Pancreas (tissue), 10 donors: ENCODE measurements around the gene NBEA. TPM values are rescaled to one million over a fixed set of nuclear protein-coding genes. Genes with fewer than 3 reads are reported as not detected.
"Not testable (repeated sequence)": the region's sequence is repeated elsewhere in the genome, so short reads cannot be mapped to it uniquely, and the experiment has no call there.

Source experiments
- ATAC-seq, 4 donors: fragments of 200-7000 bp; cut with Tn5 transposase; one replicate each; pipeline versions ENCODE4 v1.8.0 to v1.9.1; 2020; ENCODE audit warnings: mild to moderate bottlenecking in 4 of 4, moderate library complexity in 4 of 4
- DNase-seq, 6 donors: peaks; one replicate each; pipeline ENCODE4 v3.0.0-alpha.2; 2020
- FAIRE-seq: peaks from 2 replicates; lab custom pipeline; 2012; peaks lifted over from hg19 to GRCh38; lab: Jason Lieb, UNC
- H3K27ac ChIP-seq, 4 donors: fragments of 200-600 bp; sonication (generic); 1 replicate in 3 of 4; 2 replicates in 1 of 4; pipeline versions ENCODE4 v1.5.0 to v1.8.0; 2020
- H3K27me3 ChIP-seq, 4 donors: fragments of 200-600 bp; one replicate each; pipeline ENCODE4 v1.8.0; 2021
- H3K36me3 ChIP-seq, 3 donors: fragments of 200-600 bp; sonication (generic) in 1 of 3; one replicate each; pipeline versions ENCODE4 v1.5.0 to v1.8.0; 2020 to 2021
- H3K4me1 ChIP-seq, 3 donors: fragments of 200-600 bp; one replicate each; pipeline ENCODE4 v1.8.0; 2021
- H3K4me3 ChIP-seq, 4 donors: fragments of 200-600 bp; sonication (generic) in 2 of 4; one replicate each; pipeline versions ENCODE4 v1.5.0 to v1.8.0; 2020 to 2021
- H3K9me3 ChIP-seq, 4 donors: fragments of 200-600 bp; one replicate each; pipeline ENCODE4 v1.8.0; 2021
- WGBS, 2 donors: extraction: QIAGEN DNeasy Blood & Tissue Kit; methylation state at CpG; one replicate each; pipeline ENCODE4 v1.1.7; 2013; 5-methylcytosine and 5-hydroxymethylcytosine counted together
- intact Hi-C, 3 donors: fragments of 100-400 bp; cut with DNase I; formaldehyde crosslinking; loops; one replicate each; pipeline versions ENCODE4 v1.11.1 to v1.14.2; 2022
- polyA plus RNA-seq, 2 donors: library from polyadenylated mRNA; stranded (reverse); fragments of 200-250 nt; gene quantifications; one replicate each; pipeline ENCODE4 v1.2.3, GENCODE V29; 2013
- total RNA-seq, 6 donors: library from RNA; stranded (reverse); fragmentation: NEBNext Ultra II Directional in 4 of 6; extraction: Animal tissue kit (Norgen Biotek cat#: 25700) in 4 of 6; gene quantifications; one replicate each; pipeline versions ENCODE4 v1.2.1 to v1.2.4, GENCODE V29; 2021 to 2023
- TF ChIP-seq, protein P1 (sequence below), 4 donors: fragments of 200-600 bp; sonication (generic) in 3 of 4; IDR thresholded peaks; one replicate each; pipeline versions ENCODE4 v1.5.0 to v1.8.0; 2021; ENCODE audit warnings: antibody characterized with exemption in 4 of 4
- donor health status: healthy with polysubstance abuse.
- donor health status: DM: no; HTN: no; CAD: no; lungs with moderate emphysema.
- donor health status: DM: no; HTN: no; CAD: no.
- donor health status: control.
- donor health status: control.
- donor health status: Bipolar disorder and iron deficiency.
- donor health status: DM: yes; HTN: yes; CAD: no.
- donor health status: DM: no; HTN: no; CAD: no.
- donor health status: DM: no; HTN: no; CAD: no.
- donor health status: DM: yes; HTN: yes; CAD: no.

NBEA gene
- total and polyA plus RNA-seq, 8 donors, result 2.4 to 10.4 (median 4.8) TPM

DNA sequence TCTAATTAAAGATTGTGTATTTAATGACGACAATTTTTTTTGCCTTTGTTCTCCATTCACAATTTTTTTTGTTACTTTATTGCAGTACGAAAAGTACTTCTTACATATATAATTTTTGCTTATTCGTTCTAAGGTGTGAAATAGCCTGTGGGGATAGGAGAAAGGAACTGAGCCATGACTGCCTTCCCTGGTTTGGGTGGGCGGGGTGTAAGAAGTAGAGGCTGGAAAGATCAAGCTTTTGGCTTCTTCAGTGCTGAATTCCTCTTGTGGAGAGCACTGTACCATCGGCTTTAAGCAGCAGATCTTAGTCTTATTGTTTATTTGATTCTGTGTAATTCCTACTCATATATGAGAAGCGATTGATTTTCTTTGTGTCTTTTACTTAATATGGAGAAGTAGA, 115.8 kb downstream of the NBEA start:
- TF ChIP-seq, protein P1, sequence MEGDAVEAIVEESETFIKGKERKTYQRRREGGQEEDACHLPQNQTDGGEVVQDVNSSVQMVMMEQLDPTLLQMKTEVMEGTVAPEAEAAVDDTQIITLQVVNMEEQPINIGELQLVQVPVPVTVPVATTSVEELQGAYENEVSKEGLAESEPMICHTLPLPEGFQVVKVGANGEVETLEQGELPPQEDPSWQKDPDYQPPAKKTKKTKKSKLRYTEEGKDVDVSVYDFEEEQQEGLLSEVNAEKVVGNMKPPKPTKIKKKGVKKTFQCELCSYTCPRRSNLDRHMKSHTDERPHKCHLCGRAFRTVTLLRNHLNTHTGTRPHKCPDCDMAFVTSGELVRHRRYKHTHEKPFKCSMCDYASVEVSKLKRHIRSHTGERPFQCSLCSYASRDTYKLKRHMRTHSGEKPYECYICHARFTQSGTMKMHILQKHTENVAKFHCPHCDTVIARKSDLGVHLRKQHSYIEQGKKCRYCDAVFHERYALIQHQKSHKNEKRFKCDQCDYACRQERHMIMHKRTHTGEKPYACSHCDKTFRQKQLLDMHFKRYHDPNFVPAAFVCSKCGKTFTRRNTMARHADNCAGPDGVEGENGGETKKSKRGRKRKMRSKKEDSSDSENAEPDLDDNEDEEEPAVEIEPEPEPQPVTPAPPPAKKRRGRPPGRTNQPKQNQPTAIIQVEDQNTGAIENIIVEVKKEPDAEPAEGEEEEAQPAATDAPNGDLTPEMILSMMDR (IDR thresholded peaks at IDR 0.05), result no peak

GRCh38 chr13:35058585-35058984, 116.5 kb downstream of the NBEA start:
- H3K36me3 ChIP-seq, ATAC-seq, H3K27me3 ChIP-seq, H3K4me3 ChIP-seq, H3K4me1 ChIP-seq, FAIRE-seq, DNase-seq, H3K27ac ChIP-seq, H3K9me3 ChIP-seq, intact Hi-C loops: not testable (repeated sequence)
- 89 to 91% methylated on average over 3 of the region's 3 CpGs for WGBS, 2 donors

More for the DNA sequence above, 115.8 kb downstream of the NBEA start:
- H3K4me1 ChIP-seq, result peaks cover 0 to 3% (median 0%) of the 10 kb centered on the region in 3 donors
- H3K27me3 ChIP-seq, result no peaks in the 10 kb centered on the region
- FAIRE-seq (no peak), DNase-seq (no peak), ATAC-seq (no peak)
- H3K36me3 ChIP-seq, result no peaks in the 10 kb centered on the region
- H3K4me3 ChIP-seq, result no peak overlapping the region
- no peaks in the 10 kb centered on the region for H3K9me3 ChIP-seq
- H3K27ac ChIP-seq, result no peak overlapping the region
- intact Hi-C loops, result no loop called here
- WGBS, 2 donors, result 90 to 96% methylated on average over 6 of the region's 6 CpGs

GRCh38 chr13:35086667-35087066, 144.6 kb downstream of the NBEA start:
- intact Hi-C loops, result no loop called here
- no peaks in the 10 kb centered on the region for H3K27me3 ChIP-seq
- TF ChIP-seq, protein P1 (IDR thresholded peaks at IDR 0.05), result no peak
- no peak overlapping the region for H3K27ac ChIP-seq
- ATAC-seq (no peak), FAIRE-seq (no peak), DNase-seq (no peak)
- no peaks in the 10 kb centered on the region for H3K9me3 ChIP-seq
- no peak overlapping the region for H3K4me3 ChIP-seq
- H3K36me3 ChIP-seq, result no peaks in the 10 kb centered on the region
- 71 to 86% methylated on average over 2 of the region's 2 CpGs for WGBS, 2 donors
- no peaks in the 10 kb centered on the region for H3K4me1 ChIP-seq

DNA sequence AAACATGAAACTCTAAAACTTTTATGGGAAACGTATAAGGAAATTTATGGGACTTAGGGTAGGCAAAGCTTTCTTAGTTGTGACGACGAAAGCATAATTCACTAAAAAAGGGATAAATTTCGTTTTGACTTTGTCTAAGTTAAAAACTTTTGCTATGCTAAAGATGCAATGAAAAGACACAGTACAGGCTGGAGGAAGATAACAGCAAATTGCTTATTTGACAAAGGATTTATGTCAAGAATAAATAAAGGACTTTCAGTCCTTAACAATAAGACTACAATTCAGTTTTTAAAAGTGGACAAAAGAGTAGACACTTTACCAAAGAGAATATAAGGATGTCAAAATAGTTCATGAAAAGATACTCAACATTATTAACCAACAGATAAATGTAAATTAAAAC, 150.2 kb downstream of the NBEA start:
- 82 to 89% methylated on average over 4 of the region's 4 CpGs for WGBS, 2 donors

DNA sequence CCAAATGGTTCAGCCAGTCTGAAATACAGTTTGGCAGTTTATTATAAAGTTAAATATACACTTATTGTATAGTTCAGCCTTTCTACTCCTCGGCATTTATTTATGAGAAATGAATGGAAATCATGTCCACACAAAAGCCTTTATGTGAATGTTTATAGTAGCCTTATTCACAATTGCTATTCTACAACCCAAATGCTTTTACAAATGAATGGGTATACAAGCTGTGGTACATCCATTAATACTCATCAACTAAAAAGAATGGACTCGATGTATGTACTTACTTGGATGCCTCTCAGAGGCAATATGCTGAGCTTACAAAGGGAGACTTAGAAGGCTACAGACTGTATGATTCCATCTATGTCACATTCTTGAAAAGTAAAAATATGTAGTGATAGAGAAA, 150.7 kb downstream of the NBEA start:
- DNase-seq (no peak), FAIRE-seq (no peak), ATAC-seq (no peak)
- WGBS, 2 donors, result 97 to 98% methylated on average over 2 of the region's 2 CpGs
- TF ChIP-seq, protein P1 (IDR thresholded peaks at IDR 0.05), result no peak
- no peaks in the 10 kb centered on the region for H3K9me3 ChIP-seq
- intact Hi-C loops, result no loop called here
- no peak overlapping the region for H3K27ac ChIP-seq
- no peaks in the 10 kb centered on the region for H3K4me1 ChIP-seq
- H3K27me3 ChIP-seq, result no peaks in the 10 kb centered on the region
- H3K4me3 ChIP-seq, result no peak overlapping the region
- no peaks in the 10 kb centered on the region for H3K36me3 ChIP-seq

More for the DNA sequence above, 150.2 kb downstream of the NBEA start:
- intact Hi-C loops, result no loop called here
- Histone ChIP-seq H3K9me3 (no peaks in the 10 kb centered on the region), H3K4me3 (no peak overlapping the region), H3K36me3 (no peaks in the 10 kb centered on the region), H3K27me3 (no peaks in the 10 kb centered on the region), H3K4me1 (no peaks in the 10 kb centered on the region), H3K27ac (no peak overlapping the region)
- TF ChIP-seq, protein P1 (IDR thresholded peaks at IDR 0.05), result no peak
- no peak for DNase-seq
- ATAC-seq, result no peak
- no peak for FAIRE-seq
